ENCODE results near the gene ITPKA.

ITPKA gene

GRCh38 chr15:41546851-41547786, 53.4 kb downstream of the ITPKA start:
- TF ChIP-seq EZH2 (IDR thresholded peaks at IDR 0.05; ENCODE audit: borderline replicate concordance, low read depth, low read length, severe bottlenecking) = no peak
- TF ChIP-seq CTCF (IDR thresholded peaks at IDR 0.05; ENCODE audit: borderline replicate concordance, extremely low read depth, low read length, poor library complexity, severe bottlenecking) = no peak
- no peak for ATAC-seq (ENCODE audit: insufficient read depth, low read depth)
- Histone ChIP-seq H2AFZ (ENCODE audit: low read depth, low read length) (no peak overlapping the region), H3K36me3 (ENCODE audit: insufficient read depth, low read length) (no peaks in the 10 kb centered on the region), H3K9ac (ENCODE audit: low read depth, low read length) (no peak overlapping the region), H3K79me2 (ENCODE audit: insufficient read depth, low read length) (peaks cover 17% of the 10 kb centered on the region), H4K20me1 (ENCODE audit: insufficient read depth, low read length) (no peaks in the 10 kb centered on the region), H3K4me3 (ENCODE audit: low read depth in 1 of 2, low read length in 2 of 2) (no peak overlapping the region), H3K27ac (ENCODE audit: low read length) (no peak overlapping the region), H3K4me1 (ENCODE audit: insufficient read depth, low read length) (peaks cover 19% of the 10 kb centered on the region), H3K9me3 (ENCODE audit: insufficient read depth, low read length, severe bottlenecking) (no peaks in the 10 kb centered on the region), H3K4me2 (ENCODE audit: insufficient read depth, low read length) (no peak overlapping the region), H3K27me3 (ENCODE audit: insufficient read depth, low read length, poor library complexity) (no peaks in the 10 kb centered on the region)
- no peak for DNase-seq

- Histone ChIP-seq H3K4me1 (ENCODE audit: insufficient read depth, low read length) (no peaks in the 10 kb centered on the region), H4K20me1 (ENCODE audit: insufficient read depth, low read length) (no peaks in the 10 kb centered on the region), H3K79me2 (ENCODE audit: insufficient read depth, low read length) (no peaks in the 10 kb centered on the region), H3K27me3 (ENCODE audit: insufficient read depth, low read length, poor library complexity) (no peaks in the 10 kb centered on the region), H3K9ac (ENCODE audit: low read depth, low read length) (no peak overlapping the region), H3K4me2 (ENCODE audit: insufficient read depth, low read length) (no peak overlapping the region), H3K36me3 (ENCODE audit: insufficient read depth, low read length) (no peaks in the 10 kb centered on the region), H3K9me3 (ENCODE audit: insufficient read depth, low read length, severe bottlenecking) (no peaks in the 10 kb centered on the region), H3K4me3 (ENCODE audit: low read depth in 1 of 2, low read length in 2 of 2) (no peak overlapping the region), H3K27ac (ENCODE audit: low read length) (no peak overlapping the region), H2AFZ (ENCODE audit: low read depth, low read length) (no peak overlapping the region)
- TF ChIP-seq EZH2 (IDR thresholded peaks at IDR 0.05; ENCODE audit: borderline replicate concordance, low read depth, low read length, severe bottlenecking) = no peak
- no peak for TF ChIP-seq CTCF (IDR thresholded peaks at IDR 0.05; ENCODE audit: borderline replicate concordance, extremely low read depth, low read length, poor library complexity, severe bottlenecking)
- no peak for ATAC-seq (ENCODE audit: insufficient read depth, low read depth)
- DNase-seq = no peak
Measured at GRCh38 chr15:41550066-41550775, 56.5 kb downstream of the ITPKA start.
